HL-60 (cell line): ENCODE measurements around the gene TALDO1.

Experiments
- CTCF ChIP-seq: IDR thresholded peaks from one replicate; pipeline ENCODE4 v1.5.1; 2011; ENCODE audit warnings: low read length, control low read depth, inconsistent platforms; ENCODE audit not compliant: insufficient read depth
- POLR2AphosphoS5 ChIP-seq: IDR thresholded peaks from 2 replicates; pipeline ENCODE4 v1.6.1; 2012; ENCODE audit warnings: low read depth
- TF ChIP-seq, protein P1 (sequence below): IDR thresholded peaks from 2 replicates; pipeline ENCODE4 v1.6.1; 2012; ENCODE audit warnings: low read depth; ENCODE audit not compliant: insufficient replicate concordance

GRCh38 chr11:747158-748006 lies at the start of gene TALDO1:
- TF ChIP-seq CTCF (no peak), POLR2AphosphoS5 (no peak; the same call in none of the 2 replicates)
- TF ChIP-seq, protein P1, sequence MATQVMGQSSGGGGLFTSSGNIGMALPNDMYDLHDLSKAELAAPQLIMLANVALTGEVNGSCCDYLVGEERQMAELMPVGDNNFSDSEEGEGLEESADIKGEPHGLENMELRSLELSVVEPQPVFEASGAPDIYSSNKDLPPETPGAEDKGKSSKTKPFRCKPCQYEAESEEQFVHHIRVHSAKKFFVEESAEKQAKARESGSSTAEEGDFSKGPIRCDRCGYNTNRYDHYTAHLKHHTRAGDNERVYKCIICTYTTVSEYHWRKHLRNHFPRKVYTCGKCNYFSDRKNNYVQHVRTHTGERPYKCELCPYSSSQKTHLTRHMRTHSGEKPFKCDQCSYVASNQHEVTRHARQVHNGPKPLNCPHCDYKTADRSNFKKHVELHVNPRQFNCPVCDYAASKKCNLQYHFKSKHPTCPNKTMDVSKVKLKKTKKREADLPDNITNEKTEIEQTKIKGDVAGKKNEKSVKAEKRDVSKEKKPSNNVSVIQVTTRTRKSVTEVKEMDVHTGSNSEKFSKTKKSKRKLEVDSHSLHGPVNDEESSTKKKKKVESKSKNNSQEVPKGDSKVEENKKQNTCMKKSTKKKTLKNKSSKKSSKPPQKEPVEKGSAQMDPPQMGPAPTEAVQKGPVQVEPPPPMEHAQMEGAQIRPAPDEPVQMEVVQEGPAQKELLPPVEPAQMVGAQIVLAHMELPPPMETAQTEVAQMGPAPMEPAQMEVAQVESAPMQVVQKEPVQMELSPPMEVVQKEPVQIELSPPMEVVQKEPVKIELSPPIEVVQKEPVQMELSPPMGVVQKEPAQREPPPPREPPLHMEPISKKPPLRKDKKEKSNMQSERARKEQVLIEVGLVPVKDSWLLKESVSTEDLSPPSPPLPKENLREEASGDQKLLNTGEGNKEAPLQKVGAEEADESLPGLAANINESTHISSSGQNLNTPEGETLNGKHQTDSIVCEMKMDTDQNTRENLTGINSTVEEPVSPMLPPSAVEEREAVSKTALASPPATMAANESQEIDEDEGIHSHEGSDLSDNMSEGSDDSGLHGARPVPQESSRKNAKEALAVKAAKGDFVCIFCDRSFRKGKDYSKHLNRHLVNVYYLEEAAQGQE: no peak
